ENCODE measurements around the gene ARFGEF3.
"Not testable (repeated sequence)": the region's sequence is repeated elsewhere in the genome, so short reads cannot be mapped to it uniquely, and the experiment has no call there.

The ARFGEF3 gene

GRCh38 chr6:138272533-138273315 is 111.0 kb downstream of the ARFGEF3 start:
- DNase-seq (ENCODE audit: low read depth in 3 of 3, low spot score in 1 of 3) = no peak

GRCh38 chr6:138275976-138276375 is 114.2 kb downstream of the ARFGEF3 start:
- DNase-seq (ENCODE audit: low read depth in 3 of 3, low spot score in 1 of 3) = no peak

- DNase-seq (ENCODE audit: low read depth in 3 of 3, low spot score in 1 of 3) = no peak
These were observed 116.1 kb downstream of the ARFGEF3 start for GRCh38 chr6:138277835-138278234.

- no peak for DNase-seq (ENCODE audit: low read depth in 3 of 3, low spot score in 1 of 3)
These were observed 116.6 kb downstream of the ARFGEF3 start for GRCh38 chr6:138278326-138278725.

GRCh38 chr6:138285800-138286199 is 124.1 kb downstream of the ARFGEF3 start:
- DNase-seq (ENCODE audit: low read depth in 3 of 3, low spot score in 1 of 3) = no peak

GRCh38 chr6:138286698-138287097 is 125.0 kb downstream of the ARFGEF3 start:
- no peak for DNase-seq (ENCODE audit: low read depth in 3 of 3, low spot score in 1 of 3)

- DNase-seq (ENCODE audit: low read depth in 3 of 3, low spot score in 1 of 3) = peak in 1 of 3 donors; percentile 28
These were observed 125.6 kb downstream of the ARFGEF3 start for GRCh38 chr6:138287144-138287955.

GRCh38 chr6:138288428-138289085 is 126.8 kb downstream of the ARFGEF3 start:
- not testable (repeated sequence) for DNase-seq (ENCODE audit: low read depth in 3 of 3, low spot score in 1 of 3)

GRCh38 chr6:138289739-138290138 is 128.0 kb downstream of the ARFGEF3 start:
- DNase-seq (ENCODE audit: low read depth in 3 of 3, low spot score in 1 of 3) = no peak

GRCh38 chr6:138290423-138290962 is 128.8 kb downstream of the ARFGEF3 start:
- no peak for DNase-seq (ENCODE audit: low read depth in 3 of 3, low spot score in 1 of 3)

GRCh38 chr6:138291036-138291848 is 129.5 kb downstream of the ARFGEF3 start:
- DNase-seq (ENCODE audit: low read depth in 3 of 3, low spot score in 1 of 3) = no peak

GRCh38 chr6:138291849-138292181 is 130.1 kb downstream of the ARFGEF3 start:
- DNase-seq (ENCODE audit: low read depth in 3 of 3, low spot score in 1 of 3) = no peak

GRCh38 chr6:138292482-138292881 is 130.7 kb downstream of the ARFGEF3 start:
- no peak for DNase-seq (ENCODE audit: low read depth in 3 of 3, low spot score in 1 of 3)

- DNase-seq (ENCODE audit: low read depth in 3 of 3, low spot score in 1 of 3) = no peak
These were observed 132.0 kb downstream of the ARFGEF3 start for GRCh38 chr6:138293428-138294395.

- DNase-seq (ENCODE audit: low read depth in 3 of 3, low spot score in 1 of 3) = no peak
These were observed 134.6 kb downstream of the ARFGEF3 start for GRCh38 chr6:138296381-138296780.

GRCh38 chr6:138296786-138297185 is 135.0 kb downstream of the ARFGEF3 start:
- no peak for DNase-seq (ENCODE audit: low read depth in 3 of 3, low spot score in 1 of 3)

GRCh38 chr6:138297761-138298298 is 136.1 kb downstream of the ARFGEF3 start:
- DNase-seq (ENCODE audit: low read depth in 3 of 3, low spot score in 1 of 3) = no peak

- DNase-seq (ENCODE audit: low read depth in 3 of 3, low spot score in 1 of 3) = no peak
These were observed 138.7 kb downstream of the ARFGEF3 start for GRCh38 chr6:138300469-138300868.

GRCh38 chr6:138302554-138302953 is 140.8 kb downstream of the ARFGEF3 start:
- DNase-seq (ENCODE audit: low read depth in 3 of 3, low spot score in 1 of 3) = no peak

Measured in stimulated activated CD4-positive, alpha-beta T cell treated with anti-CD3 and anti-CD28 coated beads, TNF-alpha, amount 100 ng/mL, for 1 hour (primary cell).